HG03432 (cell line): Measurements from ENCODE around the gene PPP2R3A.

ENCODE experiments used
- ATAC-seq: cut with Tn5 transposase; IDR thresholded peaks from one replicate; pipeline ENCODE4 v1.9.1; 2021; ENCODE audit warnings: mild to moderate bottlenecking, moderate library complexity; ENCODE audit not compliant: unreplicated experiment

The PPP2R3A gene

GRCh38 chr3:135970506-135971116 lies 5.1 kb downstream of the PPP2R3A start:
- no peak for ATAC-seq

- ATAC-seq = no peak
Measured at GRCh38 chr3:135973841-135974240, 8.3 kb downstream of the PPP2R3A start.

GRCh38 chr3:135975053-135975452 lies 9.5 kb downstream of the PPP2R3A start:
- no peak for ATAC-seq

- ATAC-seq = no peak
Measured at GRCh38 chr3:135975536-135975935, 10.0 kb downstream of the PPP2R3A start.

GRCh38 chr3:135980343-135980742 lies 14.8 kb downstream of the PPP2R3A start:
- ATAC-seq = no peak

GRCh38 chr3:135981701-135982403 lies 16.3 kb downstream of the PPP2R3A start:
- no peak for ATAC-seq

- ATAC-seq = no peak
Measured at GRCh38 chr3:135982404-135982761, 16.9 kb downstream of the PPP2R3A start.

GRCh38 chr3:135982922-135983581 lies 17.5 kb downstream of the PPP2R3A start:
- ATAC-seq = no peak

- no peak for ATAC-seq
Measured at GRCh38 chr3:135987661-135988060, 22.1 kb downstream of the PPP2R3A start.

GRCh38 chr3:135989242-135989641 lies 23.7 kb downstream of the PPP2R3A start:
- ATAC-seq = no peak

- ATAC-seq = no peak
Measured at GRCh38 chr3:135990903-135991302, 25.4 kb downstream of the PPP2R3A start.

- no peak for ATAC-seq
Measured at GRCh38 chr3:135991621-135992020, 26.1 kb downstream of the PPP2R3A start.

GRCh38 chr3:135992072-135992471 lies 26.5 kb downstream of the PPP2R3A start:
- ATAC-seq = no peak

GRCh38 chr3:135994708-135995337 lies 29.3 kb downstream of the PPP2R3A start:
- no peak for ATAC-seq

GRCh38 chr3:135995766-135996165 lies 30.2 kb downstream of the PPP2R3A start:
- no peak for ATAC-seq

- ATAC-seq = no peak
Measured at GRCh38 chr3:135997554-135998320, 32.2 kb downstream of the PPP2R3A start.

- no peak for ATAC-seq
Measured at GRCh38 chr3:136008221-136008620, 42.7 kb downstream of the PPP2R3A start.

GRCh38 chr3:136008732-136009470 lies 43.4 kb downstream of the PPP2R3A start:
- ATAC-seq = no peak

- ATAC-seq = no peak
Measured at GRCh38 chr3:136018876-136019275, 53.3 kb downstream of the PPP2R3A start.

GRCh38 chr3:136021803-136022202 lies 56.3 kb downstream of the PPP2R3A start:
- no peak for ATAC-seq
